Measurements from ENCODE around the gene SEMA4G. TPM values are rescaled to one million over a fixed set of nuclear protein-coding genes. Genes with fewer than 3 reads are reported as not detected.

Gene SEMA4G
- total RNA-seq, 1 experiment from 2014 or later, result 0.70 TPM

- no peaks in the 10 kb centered on the region for H3K36me3 ChIP-seq (ENCODE audit: low read depth)
- H3K4me2 ChIP-seq, result no peak overlapping the region
- no peaks in the 10 kb centered on the region for H3K9me2 ChIP-seq (ENCODE audit: insufficient read depth)
- no peak overlapping the region for H3K4me3 ChIP-seq
- H3K27ac ChIP-seq, result no peak overlapping the region
- no peak overlapping the region for H2AFZ ChIP-seq
- H3F3A ChIP-seq (ENCODE audit: insufficient read depth, low read depth), result no peaks in the 10 kb centered on the region
- no peaks in the 10 kb centered on the region for H3K9me3 ChIP-seq (ENCODE audit: insufficient read depth, low read depth)
- intact Hi-C loops (cut with micrococcal nuclease; ENCODE audit: unreplicated experiment), result no loop called here
- H3K27me3 ChIP-seq (ENCODE audit: insufficient read depth, low read depth), result no peaks in the 10 kb centered on the region
- H3K79me2 ChIP-seq (ENCODE audit: low read depth), result peaks cover 33% of the 10 kb centered on the region
- POLR2A ChIA-PET (ENCODE audit: unreplicated experiment), result no interaction called here
- no peak for TF ChIP-seq EZH2 (IDR thresholded peaks at IDR 0.05; ENCODE audit: low read depth)
- no peak for TF ChIP-seq CTCF (conservative IDR thresholded peaks at IDR 0.05)
- no peak for DNase-seq
- CTCF ChIA-PET, result interaction anchor here (1.1 kb wide), 1 partner anchor 13 kb away, joined by 4 read pairs; no protein-coding TSS in a partner anchor
- H4K20me1 ChIP-seq (ENCODE audit: insufficient read depth), result no peaks in the 10 kb centered on the region
- BruUV-seq (replicated peaks), result no TSS peak
- H3K4me1 ChIP-seq (replicated peaks; ENCODE audit: insufficient read depth), result peaks cover 4% of the 10 kb centered on the region
Observed at GRCh38 chr10:100983868-100984671, 14.8 kb downstream of the SEMA4G start.

- H3K4me3 ChIP-seq, result no peak overlapping the region
- peaks cover 4% of the 10 kb centered on the region for H3K4me1 ChIP-seq (replicated peaks; ENCODE audit: insufficient read depth)
- DNase-seq, result no peak
- no peaks in the 10 kb centered on the region for H4K20me1 ChIP-seq (ENCODE audit: insufficient read depth)
- H3K9me2 ChIP-seq (ENCODE audit: insufficient read depth), result no peaks in the 10 kb centered on the region
- CTCF ChIA-PET, result interaction anchor here (1.1 kb wide), 1 partner anchor 12 kb away, joined by 4 read pairs; no protein-coding TSS in a partner anchor
- TF ChIP-seq EZH2 (IDR thresholded peaks at IDR 0.05; ENCODE audit: low read depth) (no peak), CTCF (conservative IDR thresholded peaks at IDR 0.05) (no peak)
- no peaks in the 10 kb centered on the region for H3K9me3 ChIP-seq (ENCODE audit: insufficient read depth, low read depth)
- H3K79me2 ChIP-seq (ENCODE audit: low read depth), result peaks cover 39% of the 10 kb centered on the region
- H3F3A ChIP-seq (ENCODE audit: insufficient read depth, low read depth), result no peaks in the 10 kb centered on the region
- no peaks in the 10 kb centered on the region for H3K27me3 ChIP-seq (ENCODE audit: insufficient read depth, low read depth)
- POLR2A ChIA-PET (ENCODE audit: unreplicated experiment), result no interaction called here
- no peak overlapping the region for H2AFZ ChIP-seq
- H3K36me3 ChIP-seq (ENCODE audit: low read depth), result no peaks in the 10 kb centered on the region
- intact Hi-C loops (cut with micrococcal nuclease; ENCODE audit: unreplicated experiment), result no loop called here
- no peak overlapping the region for H3K27ac ChIP-seq
- no TSS peak for BruUV-seq (replicated peaks)
- H3K4me2 ChIP-seq, result no peak overlapping the region
Observed at GRCh38 chr10:100984672-100985177, 15.4 kb downstream of the SEMA4G start.

- Histone ChIP-seq H3K27me3 (ENCODE audit: insufficient read depth, low read depth) (no peaks in the 10 kb centered on the region), H3K4me2 (no peak overlapping the region), H3K36me3 (ENCODE audit: low read depth) (no peaks in the 10 kb centered on the region), H3K9me3 (ENCODE audit: insufficient read depth, low read depth) (no peaks in the 10 kb centered on the region), H3K4me1 (replicated peaks; ENCODE audit: insufficient read depth) (peaks cover 4% of the 10 kb centered on the region), H2AFZ (no peak overlapping the region), H4K20me1 (ENCODE audit: insufficient read depth) (no peaks in the 10 kb centered on the region), H3K9me2 (ENCODE audit: insufficient read depth) (no peaks in the 10 kb centered on the region), H3F3A (ENCODE audit: insufficient read depth, low read depth) (peaks cover under 1% of the 10 kb centered on the region; the same call in 1 of the 2 replicates), H3K4me3 (no peak overlapping the region), H3K79me2 (ENCODE audit: low read depth) (peaks cover 44% of the 10 kb centered on the region), H3K27ac (no peak overlapping the region)
- ChIA-PET CTCF (interaction anchor here (1.1 kb wide), 1 partner anchor 12 kb away, joined by 4 read pairs; no protein-coding TSS in a partner anchor), POLR2A (ENCODE audit: unreplicated experiment) (no interaction called here)
- no TSS peak for BruUV-seq (replicated peaks)
- no peak for DNase-seq
- TF ChIP-seq CTCF (conservative IDR thresholded peaks at IDR 0.05) (no peak), EZH2 (IDR thresholded peaks at IDR 0.05; ENCODE audit: low read depth) (no peak)
- intact Hi-C loops (cut with micrococcal nuclease; ENCODE audit: unreplicated experiment), result no loop called here
Observed at GRCh38 chr10:100985336-100985735, 16.0 kb downstream of the SEMA4G start.

Data from PC-9 (cell line).